HG03520 (cell line): Measurements from ENCODE around the gene GPC1.

Experiments used
- ATAC-seq: cut with Tn5 transposase; IDR thresholded peaks from one replicate; pipeline ENCODE4 v1.9.1; 2021; ENCODE audit warnings: mild to moderate bottlenecking, moderate library complexity; ENCODE audit not compliant: unreplicated experiment

Gene GPC1

DNA sequence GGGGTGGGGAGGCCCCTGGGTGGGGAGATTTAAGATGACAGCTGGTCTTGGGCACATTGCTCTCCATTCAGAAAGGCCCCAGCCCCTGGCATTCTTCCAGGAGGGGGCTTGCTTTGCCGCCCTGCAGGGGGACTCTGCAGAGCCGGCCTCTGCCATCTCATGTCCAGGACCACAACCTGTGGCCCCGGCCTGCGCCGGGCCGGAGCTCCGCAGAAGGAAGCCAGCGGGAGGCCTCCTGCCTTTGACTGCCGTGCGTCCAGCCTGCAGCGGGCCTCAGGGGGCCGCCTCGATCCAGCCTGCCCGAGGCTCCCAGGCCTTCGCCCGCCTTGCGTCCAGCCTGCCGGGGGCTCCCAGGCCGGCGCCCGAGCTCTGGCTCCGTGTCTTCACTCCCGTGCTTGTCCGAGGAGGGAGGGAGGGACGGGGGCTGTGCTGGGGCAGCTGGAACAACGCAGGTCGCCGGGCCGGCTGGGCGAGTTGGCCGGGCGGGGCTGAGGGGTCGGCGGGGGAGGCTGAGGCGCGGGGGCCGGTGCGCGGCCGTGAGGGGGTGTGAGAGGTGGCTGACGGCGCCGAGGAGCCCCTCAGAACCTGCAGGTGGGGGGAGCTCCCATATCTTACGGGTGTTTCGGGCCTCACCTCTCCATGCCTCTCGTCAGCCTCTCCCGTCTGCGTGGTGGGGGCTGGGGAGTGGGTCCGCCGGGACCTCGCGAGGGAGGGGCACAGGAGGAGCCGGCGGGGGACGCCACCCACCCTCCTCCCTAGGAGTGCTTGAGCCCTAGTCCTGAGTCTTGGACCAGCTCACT is 20.4 kb downstream of the GPC1 start:
- ATAC-seq: no peak

DNA sequence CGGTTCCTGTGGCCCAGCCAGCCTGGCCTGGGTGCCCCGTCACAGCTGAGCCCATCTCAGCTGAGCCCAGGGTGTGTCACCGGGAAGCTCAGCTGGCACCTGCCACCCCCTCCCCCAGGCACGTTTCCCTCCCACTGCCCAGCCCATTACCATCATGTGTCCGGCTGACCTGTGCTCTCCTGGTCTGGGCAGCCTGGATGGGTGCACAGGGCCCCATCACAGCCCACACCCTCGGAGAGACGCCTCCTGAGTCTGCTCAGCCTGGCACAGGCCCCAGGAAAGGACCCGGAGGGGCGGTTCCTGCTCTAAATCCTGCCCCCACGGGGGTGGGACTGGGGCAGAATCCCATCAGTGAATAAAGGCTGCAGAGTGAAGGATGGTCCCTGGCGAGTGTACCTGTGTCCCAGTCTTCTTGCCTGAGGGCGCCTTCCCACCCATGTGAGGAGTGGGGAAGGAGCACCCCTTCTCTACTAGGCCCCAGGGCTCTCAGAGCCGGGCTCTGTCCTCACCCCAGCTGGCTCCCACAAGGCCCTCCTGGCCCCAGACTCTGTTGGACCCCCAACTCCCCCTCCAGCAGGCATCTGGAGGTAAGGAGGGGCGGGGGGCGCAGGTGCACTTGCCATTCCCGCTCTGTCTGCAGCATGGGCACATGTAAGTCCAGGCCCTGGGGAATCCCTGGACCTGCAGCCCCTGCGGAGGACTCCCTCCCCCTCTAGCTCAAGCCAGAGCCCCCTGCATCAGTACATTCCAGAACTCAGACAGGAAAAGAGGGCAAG is 21.2 kb downstream of the GPC1 start:
- no peak for ATAC-seq

GRCh38 chr2:240457223-240458043 is 22.0 kb downstream of the GPC1 start:
- ATAC-seq: no peak

- no peak for ATAC-seq
These were observed 22.8 kb downstream of the GPC1 start for GRCh38 chr2:240458044-240458899.

- ATAC-seq: no peak
These were observed 23.5 kb downstream of the GPC1 start for GRCh38 chr2:240458900-240459391.

- no peak for ATAC-seq
These were observed 24.2 kb downstream of the GPC1 start for GRCh38 chr2:240459401-240460252.

DNA sequence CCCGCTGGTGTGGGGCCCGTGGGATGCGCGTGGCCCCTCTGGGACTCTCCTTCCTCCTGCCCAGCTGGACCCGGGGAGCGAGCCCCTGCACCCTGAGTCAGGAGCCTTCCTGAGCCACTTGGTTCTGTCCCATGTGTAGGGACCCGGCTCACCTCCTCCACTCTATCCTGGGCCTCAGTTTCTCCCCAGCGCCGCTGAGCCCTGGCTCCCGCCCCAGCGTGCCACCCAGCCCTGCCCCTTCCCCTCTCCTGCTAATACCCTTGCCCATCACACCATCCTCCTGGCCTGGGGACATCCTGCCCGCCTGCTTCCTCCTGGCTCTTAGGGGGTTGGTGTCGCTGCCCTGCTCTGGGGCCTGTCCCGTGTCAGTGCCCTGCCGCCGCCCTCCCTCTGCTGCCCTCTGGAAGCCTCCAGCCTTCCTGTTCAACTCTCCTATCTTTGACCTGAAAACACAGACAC is 24.8 kb downstream of the GPC1 start:
- ATAC-seq: no peak

DNA sequence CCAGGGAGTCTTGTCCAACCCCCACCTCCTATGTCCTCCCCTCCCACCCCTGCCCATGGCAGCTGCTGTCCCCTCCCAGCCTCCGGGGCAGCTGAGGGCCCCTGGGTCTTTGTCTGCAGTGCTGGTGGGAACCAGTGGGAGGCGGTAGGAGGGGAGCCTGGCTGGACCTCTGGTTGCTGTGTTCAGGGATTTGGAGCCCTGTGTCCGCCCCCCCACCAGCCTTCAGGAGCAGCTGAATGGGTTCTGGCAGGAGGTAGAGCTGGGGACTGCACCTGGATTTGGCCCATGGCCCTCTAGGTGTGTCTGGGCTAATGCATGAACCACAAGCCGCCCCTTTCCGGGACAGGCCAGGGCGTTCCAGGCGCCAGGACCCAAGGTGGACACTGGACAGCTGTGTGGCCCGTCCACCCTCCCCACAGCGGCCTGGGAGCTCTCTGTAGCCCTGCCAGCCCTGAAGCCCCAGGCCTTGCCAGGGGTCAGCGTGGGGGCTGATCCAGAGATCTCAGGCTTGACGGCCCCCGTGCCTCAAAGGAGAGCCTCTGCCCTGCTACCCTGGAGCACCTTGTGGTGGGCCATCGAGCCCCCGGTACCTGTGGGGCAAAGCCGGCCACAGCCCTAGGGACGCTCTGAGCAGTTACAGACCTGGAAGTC is 25.4 kb downstream of the GPC1 start:
- no peak for ATAC-seq

GRCh38 chr2:240461471-240462072 is 26.1 kb downstream of the GPC1 start:
- no peak for ATAC-seq

DNA sequence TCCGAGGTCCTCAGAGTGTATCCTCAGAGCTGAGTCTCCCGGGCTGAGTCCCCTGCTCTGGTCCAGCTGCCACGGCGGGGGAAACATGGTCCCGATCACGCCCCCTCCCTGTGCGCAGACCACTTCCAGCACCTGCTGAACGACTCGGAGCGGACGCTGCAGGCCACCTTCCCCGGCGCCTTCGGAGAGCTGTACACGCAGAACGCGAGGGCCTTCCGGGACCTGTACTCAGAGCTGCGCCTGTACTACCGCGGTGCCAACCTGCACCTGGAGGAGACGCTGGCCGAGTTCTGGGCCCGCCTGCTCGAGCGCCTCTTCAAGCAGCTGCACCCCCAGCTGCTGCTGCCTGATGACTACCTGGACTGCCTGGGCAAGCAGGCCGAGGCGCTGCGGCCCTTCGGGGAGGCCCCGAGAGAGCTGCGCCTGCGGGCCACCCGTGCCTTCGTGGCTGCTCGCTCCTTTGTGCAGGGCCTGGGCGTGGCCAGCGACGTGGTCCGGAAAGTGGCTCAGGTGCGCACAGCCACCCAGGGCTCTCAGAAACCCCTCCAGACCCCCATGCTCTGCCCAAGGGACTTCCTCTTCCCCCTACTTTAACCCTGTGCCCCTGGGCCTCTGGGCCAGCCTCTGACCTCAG is 26.7 kb downstream of the GPC1 start:
- no peak for ATAC-seq

DNA sequence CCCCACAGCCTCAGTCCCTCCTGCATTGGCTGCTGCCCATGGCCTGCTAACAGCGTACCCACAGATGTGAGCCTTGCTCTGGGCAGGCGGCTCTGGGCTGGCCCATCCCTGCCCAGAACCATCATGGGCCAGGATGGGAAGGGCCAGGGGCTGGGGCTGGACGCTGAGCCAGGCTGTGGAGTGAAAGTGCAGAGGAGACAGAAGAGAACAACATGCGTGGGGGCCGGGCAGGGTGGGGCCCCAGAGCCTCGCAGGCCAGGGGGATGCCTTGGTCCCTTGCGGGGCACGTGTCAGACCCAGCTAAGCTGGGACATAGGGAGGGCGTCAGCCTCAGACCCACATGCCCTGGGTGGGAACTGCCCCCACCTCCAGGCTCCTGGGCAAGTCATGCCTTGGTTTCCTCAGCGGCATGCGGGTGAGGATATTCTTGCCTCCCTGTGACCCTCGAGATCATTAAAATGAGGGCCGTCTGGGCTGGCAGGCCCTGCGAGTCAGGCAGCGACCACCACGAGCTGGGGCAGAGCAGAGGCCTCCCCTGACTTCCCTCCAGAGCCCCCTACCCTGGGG is 27.3 kb downstream of the GPC1 start:
- no peak for ATAC-seq

DNA sequence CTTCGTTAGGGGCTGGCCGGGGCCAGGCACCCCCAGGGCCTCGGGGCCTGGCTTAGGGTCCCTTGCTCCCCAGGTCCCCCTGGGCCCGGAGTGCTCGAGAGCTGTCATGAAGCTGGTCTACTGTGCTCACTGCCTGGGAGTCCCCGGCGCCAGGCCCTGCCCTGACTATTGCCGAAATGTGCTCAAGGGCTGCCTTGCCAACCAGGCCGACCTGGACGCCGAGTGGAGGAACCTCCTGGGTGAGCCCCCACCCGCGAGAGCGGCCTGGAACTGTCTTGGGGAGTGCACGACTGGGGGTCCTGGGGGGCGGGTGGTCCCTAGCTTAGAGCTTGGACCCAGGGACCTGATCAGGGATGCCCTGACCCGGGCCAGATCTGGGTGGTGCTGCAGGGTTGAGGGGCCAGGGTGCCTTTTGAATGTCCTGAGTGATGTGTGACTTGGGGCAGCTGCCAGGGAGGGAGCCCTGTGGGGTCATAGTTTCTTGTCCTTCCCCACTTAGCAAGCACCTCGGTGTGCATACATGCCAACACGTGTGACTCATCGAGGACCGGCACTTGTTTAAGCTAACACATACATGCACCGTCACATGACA is 27.9 kb downstream of the GPC1 start:
- ATAC-seq: no peak

DNA sequence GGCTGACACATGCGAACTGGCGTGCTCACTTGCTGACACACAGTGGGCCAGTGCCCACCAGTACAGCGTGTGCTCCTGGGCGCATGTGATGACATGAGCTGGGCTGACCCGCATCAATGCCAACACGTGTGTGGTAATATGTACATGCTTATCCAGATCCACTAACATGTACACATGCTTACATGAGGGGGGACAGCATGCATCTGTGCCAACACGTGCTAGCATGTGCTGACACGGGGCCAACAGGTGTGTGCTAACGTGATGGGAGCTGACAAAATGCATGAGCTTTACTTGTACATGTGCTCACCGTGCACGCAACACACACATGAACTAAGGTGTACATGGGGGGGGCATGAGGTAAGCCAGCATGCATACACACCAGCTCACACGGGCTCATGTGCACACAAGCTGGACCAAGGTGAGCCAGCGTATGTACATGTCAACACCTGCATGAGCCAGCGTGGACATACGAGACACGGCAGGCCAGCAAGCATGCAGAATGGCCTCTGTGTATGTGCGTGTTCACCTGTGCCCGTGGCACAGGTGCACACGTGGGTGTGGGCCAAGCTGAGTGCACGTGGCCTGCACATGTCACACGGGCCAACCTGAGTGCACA is 28.5 kb downstream of the GPC1 start:
- ATAC-seq: no peak

DNA sequence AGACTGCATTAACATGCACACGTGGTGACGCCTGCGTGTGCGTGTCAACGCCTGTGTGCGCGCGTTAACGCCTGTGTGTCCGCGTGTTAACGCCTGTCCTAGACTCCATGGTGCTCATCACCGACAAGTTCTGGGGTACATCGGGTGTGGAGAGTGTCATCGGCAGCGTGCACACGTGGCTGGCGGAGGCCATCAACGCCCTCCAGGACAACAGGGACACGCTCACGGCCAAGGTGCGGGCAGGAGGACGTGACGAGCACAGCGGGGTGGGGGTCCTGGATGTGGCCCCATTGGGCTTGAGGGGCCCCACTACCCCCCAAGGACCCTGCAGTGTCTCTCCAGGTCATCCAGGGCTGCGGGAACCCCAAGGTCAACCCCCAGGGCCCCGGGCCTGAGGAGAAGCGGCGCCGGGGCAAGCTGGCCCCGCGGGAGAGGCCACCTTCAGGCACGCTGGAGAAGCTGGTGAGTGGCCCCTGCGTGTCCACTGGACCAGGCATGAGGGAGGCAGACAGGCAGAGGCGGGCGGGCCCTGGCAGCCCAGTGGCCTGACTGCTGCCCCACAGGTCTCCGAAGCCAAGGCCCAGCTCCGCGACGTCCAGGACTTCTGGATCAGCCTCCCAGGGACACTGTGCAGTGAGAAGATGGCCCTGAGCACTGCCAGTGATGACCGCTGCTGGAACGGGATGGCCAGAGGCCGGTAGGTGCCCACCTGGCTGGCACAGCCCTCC is 29.2 kb downstream of the GPC1 start:
- ATAC-seq: no peak

DNA sequence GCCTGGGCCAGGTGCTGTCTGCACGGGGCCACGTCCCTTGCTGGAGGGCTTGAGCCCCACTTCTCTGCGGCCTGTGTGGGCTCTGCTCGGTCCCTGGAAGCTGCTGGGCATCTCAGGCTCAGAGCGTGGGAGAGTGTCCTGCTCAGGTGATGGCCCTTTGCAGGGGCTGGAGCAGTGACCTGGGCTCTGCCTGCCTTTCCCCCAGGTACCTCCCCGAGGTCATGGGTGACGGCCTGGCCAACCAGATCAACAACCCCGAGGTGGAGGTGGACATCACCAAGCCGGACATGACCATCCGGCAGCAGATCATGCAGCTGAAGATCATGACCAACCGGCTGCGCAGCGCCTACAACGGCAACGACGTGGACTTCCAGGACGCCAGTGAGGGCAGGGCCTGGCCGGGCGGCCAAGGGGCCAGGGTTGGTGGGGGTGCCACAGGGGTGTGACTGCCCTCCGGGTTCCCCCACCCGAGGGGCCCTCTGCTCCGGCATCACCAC is 29.9 kb downstream of the GPC1 start:
- ATAC-seq: no peak
